HG02840 (cell line): ENCODE measurements around the gene NAGS.
"Not testable (repeated sequence)": the region's sequence is repeated elsewhere in the genome, so short reads cannot be mapped to it uniquely, and the experiment has no call there.

Source experiments
- ATAC-seq: cut with Tn5 transposase; IDR thresholded peaks from one replicate; pipeline ENCODE4 v1.9.1; 2021; ENCODE audit warnings: mild to moderate bottlenecking, moderate library complexity, moderate number of reproducible peaks; ENCODE audit not compliant: unreplicated experiment, low FRiP score

The NAGS gene, protein sequence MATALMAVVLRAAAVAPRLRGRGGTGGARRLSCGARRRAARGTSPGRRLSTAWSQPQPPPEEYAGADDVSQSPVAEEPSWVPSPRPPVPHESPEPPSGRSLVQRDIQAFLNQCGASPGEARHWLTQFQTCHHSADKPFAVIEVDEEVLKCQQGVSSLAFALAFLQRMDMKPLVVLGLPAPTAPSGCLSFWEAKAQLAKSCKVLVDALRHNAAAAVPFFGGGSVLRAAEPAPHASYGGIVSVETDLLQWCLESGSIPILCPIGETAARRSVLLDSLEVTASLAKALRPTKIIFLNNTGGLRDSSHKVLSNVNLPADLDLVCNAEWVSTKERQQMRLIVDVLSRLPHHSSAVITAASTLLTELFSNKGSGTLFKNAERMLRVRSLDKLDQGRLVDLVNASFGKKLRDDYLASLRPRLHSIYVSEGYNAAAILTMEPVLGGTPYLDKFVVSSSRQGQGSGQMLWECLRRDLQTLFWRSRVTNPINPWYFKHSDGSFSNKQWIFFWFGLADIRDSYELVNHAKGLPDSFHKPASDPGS

DNA sequence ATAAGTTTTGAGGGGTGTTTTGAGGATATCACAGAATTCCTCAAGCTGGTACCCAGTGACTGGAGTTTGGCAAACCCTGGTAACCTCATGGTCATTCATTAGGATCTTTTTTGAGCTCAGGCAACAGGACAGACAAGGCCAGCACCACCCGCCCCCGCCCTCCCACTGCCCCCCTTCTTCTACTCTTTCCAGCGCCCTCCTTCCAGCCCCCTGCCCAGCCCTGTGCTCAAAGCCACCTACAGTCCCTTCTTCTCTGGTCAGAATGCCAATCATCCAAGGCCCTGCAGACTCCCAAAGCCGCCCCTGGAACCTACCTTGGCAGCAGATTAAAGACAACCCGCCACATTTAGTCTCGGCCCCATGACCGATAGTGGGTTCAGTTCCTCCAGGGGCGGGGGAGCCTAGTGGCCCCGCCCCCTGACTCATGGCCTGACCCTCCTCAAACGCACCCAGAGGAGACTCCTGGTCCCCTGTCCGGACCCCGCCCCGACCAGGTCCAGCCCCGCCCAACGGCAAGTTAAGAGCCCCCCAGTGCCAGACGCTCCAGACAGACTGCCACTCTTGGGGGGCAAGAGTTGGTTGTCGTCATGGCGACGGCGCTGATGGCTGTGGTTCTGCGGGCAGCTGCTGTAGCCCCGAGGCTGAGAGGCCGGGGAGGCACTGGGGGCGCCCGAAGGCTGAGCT lies at the start of gene NAGS:
TSS of gene NAGS (plus strand) at position 546 of the 684 bp plus-strand sequence. CDS start at position 588, 42 bp downstream.
- no peak for ATAC-seq

DNA sequence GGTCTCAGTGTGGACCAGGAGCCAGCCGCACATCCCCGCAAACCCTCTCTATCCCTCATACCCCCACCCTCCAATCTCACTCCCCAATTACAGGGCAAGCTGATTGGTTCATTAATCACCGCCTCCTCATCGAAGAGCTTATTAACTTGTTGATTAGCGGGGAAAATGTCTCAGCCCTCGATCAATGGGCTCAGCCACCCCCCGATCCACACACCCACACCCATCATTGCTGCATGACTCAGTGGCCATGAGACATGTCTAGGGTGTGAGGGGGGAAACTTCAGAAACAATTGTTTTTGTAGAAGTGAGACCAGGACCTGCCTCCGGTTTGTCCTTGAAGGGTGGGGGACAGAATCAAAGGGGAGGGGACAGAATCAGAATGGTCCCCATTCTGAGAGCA lies 48.2 kb upstream of the NAGS start:
- ATAC-seq = no peak

DNA sequence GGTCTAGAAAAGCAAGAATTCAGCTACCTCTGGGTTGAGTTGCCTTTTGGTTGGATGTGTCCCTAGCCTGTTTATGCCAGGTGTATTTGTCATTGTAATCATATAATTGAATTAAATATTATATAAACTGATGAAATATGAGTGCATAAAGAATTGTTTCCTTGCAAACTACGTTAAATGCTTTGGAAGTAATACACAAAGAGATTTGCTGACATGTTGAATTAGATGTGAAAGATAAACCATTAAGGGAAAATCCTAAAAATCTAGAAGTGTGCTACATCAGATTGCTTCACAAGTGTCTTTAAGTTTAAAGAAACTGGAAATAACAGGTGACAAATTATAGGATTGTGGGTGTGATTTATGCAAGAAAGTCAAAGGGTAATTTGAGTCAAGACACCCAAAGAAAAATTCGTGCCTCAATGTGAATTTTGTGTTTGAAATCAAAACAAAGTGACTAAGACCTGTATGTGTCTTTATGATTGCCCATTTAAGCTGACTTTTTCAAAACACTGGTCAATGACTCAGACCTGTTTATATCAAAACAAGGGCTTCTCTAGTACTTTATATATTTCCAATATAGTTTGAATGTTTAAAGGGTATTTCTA lies 45.6 kb upstream of the NAGS start:
- ATAC-seq = no peak

DNA sequence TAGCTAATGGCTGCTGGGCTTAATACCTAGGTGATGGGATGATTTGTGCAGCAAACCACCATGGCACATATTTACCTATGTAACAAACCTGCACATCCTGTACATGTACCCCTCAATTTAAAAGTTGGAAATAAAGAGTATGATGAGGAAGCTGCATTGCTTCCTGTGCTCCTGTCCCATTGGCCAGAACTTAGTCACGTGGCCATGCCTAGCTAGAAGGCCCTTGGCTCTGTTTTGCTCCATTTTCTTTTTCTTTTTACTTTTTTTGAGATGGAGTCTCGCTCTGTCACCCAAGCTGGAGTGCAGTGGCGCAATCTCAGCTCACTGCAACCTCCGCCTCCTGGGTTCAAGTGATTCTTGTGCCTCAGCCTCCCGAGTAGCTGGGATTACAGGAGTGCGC lies 43.1 kb upstream of the NAGS start:
- not testable (repeated sequence) for ATAC-seq

DNA sequence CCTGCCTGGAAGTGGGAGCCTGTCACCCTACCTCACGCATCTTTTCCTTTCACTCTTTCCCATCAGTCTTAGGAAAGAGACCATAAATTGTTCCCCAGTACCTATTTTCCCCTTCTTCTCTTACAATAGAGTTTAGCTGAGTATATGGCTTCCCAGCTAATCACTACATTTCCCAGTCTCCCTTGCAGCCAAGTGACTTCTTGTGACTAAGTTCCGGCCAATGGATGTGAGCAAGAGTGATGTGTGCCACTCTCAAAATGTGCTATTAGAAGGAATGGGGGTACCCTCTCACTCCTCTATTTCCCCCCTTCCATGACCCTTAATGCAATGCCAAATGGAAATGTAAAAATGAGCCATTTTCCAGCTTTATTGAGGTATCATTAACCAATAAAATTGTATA lies 42.5 kb upstream of the NAGS start:
- no peak for ATAC-seq

DNA sequence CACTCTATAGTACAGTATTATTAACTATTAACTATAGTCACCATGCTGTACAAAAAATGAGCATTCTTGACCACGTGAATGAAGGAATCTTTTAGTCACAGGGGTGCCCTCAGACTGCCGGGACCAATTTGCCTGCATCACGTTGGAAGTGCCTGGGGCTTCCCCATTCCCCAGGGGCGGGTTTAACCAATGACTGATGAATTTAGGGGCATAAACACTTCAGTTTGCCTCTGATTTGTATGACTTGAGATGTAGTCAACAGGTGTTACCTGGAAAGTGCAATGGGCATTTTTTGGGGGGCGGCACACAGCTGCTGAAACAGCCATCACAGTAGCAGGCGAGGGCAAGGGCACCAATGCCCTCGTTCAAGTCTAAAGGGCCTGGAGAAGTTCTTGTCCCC lies 41.9 kb upstream of the NAGS start:
- no peak for ATAC-seq

DNA sequence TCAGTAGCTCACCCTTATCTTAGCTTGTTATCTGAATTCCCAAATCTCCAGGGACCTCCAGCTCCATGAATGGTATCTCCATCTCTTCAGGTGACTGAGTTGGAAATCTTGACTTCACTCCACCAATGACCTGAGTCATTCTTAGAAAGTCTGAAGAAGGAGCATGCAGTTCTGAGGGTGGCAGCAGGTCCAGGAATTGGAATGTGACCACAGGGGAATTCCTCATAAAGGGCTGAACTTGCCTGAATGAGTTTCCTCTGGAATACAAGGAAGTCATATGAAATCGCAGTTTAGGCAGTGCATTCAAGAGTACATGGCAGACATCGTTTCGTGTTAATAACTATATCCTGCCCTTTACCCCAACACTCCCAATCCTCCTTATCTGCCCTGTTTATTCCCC lies 38.1 kb upstream of the NAGS start:
- no peak for ATAC-seq

DNA sequence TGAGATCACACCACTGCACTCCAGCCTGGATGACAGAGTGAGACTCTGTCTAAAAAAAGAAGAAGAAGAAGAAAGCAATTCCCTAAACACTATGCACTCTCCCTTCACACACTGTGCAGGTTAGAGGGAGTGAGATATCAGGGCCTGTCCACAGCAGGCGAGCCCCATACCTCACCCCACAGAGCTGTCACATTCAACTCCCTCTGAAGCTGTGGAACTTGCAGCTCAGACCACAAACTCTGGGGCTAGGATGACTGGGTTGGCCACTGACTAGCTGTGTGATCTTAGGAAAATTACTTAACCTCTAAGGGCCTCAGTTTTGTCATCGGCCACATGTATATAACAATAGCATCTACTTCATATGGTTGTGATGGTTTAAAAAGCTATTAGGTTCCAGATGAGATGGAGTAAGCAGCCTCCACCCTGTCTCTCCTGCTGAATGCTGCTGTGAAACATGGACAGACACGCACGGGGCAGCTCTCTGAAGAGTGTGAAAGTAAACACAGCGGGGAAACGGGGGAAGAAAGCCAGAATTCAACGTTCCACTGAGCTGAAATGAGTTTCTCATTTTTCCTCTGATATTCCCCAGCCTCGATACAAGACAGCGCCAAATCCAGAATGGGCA lies 37.1 kb upstream of the NAGS start:
- ATAC-seq = no peak

DNA sequence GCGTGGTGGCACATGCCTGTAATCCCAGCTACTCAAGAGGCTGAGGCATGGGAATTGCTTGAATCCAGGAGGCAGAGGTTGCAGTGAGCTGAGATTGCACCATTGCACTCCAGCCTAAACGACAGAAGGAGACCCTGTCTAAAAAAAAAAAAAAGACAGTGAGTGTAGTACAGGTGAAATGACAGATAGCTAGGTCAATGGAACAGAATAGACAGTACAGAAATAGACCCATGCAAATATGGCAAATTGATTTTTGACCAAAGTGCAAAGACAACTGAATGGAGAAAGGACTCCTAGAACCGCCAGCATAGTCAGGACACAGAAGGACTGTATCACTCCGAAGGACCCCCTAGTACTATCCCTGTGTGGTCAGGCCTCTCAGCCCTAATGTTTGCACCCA lies 34.1 kb upstream of the NAGS start:
- ATAC-seq = no peak

DNA sequence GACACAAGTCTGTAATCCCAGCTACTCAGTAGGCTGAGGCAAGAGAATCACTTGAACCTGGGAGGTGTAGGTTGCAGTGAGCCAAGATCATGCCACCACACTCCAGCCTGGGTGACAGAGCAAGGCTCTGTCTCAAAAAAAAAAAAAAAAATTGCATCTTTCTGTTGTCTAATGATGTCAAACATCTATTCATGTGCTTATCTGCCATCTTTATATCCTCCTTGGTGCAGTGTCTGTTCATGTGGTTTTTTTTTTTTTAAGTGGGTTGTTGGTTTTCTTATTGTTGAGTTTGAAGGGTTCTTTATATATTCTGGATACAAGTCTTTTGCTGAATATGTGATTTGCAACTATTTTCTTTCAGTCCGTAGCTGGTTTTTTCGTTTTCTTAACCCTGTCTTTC lies 33.0 kb upstream of the NAGS start:
- ATAC-seq = not testable (repeated sequence)

DNA sequence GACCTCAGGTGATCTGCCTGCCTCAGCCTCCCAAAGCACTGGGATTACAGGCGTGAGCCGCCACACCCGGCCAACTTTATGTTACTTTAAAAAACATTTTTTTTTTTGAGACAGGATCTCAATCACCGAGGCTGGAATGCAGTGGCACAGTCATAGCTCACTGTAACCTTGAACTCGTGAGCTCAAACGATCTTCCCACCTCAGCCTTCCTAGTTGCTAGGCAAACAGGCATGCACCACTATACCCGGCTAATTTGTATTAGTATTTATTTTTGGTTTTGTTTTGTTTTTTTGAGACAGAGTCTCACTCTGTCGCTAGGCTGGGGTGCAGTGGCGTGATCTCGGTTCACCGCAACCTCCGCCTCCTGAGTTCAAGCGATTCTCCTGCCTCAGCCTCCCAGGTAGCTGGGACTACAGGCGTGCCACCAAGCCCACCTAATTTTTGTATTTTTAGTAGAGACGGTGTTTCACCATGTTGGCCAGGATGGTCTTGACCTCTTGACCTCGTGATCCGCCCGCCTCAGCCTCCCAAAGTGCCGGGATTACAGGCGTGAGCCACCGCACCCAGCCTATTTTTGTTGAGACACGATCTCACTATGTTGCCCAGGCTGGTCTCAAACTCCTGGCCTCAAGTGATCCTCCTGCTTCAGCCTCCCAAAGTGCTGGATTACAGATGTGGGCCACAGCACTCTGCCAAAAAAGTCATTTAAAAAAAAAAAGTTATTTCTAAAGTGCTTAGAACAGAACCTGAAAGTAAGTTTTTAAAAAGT lies 31.8 kb upstream of the NAGS start:
- ATAC-seq = not testable (repeated sequence)

DNA sequence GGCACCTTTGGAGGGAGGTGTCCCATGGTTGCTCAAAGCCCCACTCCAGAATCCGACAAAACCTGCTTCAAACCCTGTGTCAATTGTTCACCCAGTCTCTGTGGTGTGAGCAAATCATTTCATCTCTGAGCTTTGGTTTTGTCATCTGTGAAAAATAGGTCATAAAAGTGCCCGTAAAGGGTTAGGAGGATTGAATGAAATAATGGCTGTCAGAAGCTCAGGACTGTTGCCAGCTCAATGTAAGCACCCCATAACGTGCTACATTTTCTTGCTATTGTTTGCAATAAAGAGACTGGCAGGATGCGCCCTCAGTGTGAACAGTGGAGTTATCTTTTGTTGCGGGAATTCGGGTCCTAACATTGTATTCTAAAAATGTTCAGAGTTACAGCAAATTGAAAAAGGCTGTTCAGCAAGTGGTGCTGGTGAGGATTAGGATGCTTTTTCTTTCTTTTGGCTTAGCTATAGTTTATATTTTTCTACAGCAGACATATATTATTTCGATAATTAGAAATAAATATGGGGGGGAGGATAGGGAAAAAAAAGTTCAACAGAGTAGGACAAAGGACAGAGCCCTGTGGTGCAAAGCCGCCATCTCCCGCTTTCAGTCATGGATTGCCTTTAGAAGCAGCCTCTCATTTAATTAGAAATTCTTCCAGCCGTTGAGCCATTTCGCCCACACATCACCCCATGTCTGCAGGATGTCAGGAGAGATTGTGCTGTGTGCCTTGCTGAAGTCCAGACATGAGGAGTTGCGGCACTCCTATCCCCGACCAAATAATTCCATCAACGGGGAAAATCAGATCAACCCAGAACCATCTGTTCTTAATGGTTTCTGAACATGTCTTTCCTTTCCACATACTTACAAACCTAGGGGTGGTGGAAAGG lies 29.8 kb upstream of the NAGS start:
- ATAC-seq = no peak

DNA sequence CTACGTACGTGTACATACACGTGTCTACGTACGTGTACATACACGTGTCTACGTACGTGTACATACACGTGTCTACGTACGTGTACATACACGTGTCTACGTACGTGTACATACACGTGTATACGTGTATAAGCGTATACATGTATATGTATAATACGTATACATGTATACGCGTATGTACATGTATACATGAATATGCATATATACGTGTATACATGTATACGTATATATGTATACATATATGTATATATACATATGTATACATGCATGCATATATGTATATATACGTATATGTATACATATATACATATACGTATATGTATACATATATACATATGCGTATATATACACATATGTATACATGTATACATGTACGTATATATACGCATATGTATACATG lies 28.5 kb upstream of the NAGS start:
- ATAC-seq = no peak

DNA sequence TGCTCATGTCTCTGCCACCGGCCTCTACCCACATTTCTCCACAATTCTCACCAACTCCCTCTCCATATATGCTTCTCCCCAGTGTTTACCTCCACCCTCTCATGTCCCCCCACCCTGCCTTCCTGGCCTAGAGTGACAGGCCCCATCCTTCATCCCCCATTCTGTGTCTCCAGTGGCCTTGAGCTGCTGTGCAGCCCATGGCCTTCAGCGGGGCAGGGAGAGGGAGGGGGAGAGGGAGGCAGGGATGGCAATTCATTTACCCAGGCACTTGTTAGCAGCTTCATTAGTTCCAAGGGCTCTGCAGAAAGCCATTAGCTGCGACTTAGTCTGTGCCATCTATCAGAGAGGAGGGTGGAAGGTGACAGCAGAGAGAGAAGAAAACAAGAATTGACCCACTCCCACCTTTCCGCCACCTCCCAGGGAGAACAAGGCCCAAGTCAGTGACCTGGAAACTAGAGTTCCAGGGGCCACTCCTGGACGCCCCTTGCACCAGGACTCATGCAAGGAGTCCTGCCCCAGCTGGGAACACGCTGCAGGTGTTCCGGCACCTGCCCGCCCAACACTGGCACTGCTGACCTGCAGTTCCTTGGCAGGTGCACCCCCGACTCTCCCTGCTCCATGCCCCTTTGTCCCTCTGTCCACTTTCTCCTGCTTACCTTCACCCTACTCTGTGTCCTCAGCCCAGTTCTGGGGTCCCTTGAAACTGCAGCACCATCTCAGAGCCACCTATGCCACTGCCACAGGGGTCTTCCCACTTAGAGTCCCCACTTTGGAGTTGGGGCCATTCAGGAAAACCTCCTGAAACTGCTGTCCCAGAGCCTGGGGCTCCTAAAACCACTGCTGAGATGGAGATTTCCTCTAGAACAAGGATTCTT lies 27.2 kb upstream of the NAGS start:
- ATAC-seq = no peak

DNA sequence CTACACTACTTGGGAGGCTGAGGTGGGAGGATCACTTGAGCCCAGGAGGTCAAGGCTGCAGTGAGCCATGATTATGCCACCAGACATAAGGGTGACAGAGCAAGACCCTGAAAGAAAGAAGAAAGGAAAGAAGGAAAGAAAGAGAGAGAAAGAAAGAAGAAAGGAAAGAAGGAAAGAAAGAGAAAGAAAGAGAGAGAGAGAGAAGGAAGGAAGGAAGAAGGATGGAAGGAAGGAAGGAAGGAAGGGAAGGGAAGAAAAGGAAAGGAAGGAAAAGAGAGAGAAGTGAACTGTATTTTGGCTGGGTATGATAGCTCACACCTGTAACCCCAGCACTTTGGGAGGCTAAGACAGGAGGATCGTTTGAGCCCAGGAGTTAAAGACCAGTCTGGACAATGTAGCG lies 26.3 kb upstream of the NAGS start:
- ATAC-seq = no peak

DNA sequence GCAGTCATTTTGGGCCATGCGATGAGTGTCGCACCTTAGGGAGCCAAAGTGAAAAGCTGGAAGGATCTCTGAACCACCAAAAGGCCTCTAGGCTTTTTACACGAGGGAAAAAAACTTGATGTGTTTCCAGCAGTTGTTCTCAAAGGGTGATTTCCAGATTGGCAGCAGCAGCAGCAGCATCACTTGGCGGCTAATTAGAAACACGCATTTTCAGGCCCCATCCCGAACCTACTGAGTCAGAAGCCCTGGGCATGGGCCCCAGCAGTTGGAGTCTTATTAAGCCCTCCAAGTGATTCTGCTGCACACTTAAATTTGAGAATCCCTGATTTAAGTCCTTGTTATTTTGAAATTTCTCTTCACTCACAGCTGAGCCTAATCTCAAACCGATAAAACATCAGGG lies 25.4 kb upstream of the NAGS start:
- no peak for ATAC-seq

DNA sequence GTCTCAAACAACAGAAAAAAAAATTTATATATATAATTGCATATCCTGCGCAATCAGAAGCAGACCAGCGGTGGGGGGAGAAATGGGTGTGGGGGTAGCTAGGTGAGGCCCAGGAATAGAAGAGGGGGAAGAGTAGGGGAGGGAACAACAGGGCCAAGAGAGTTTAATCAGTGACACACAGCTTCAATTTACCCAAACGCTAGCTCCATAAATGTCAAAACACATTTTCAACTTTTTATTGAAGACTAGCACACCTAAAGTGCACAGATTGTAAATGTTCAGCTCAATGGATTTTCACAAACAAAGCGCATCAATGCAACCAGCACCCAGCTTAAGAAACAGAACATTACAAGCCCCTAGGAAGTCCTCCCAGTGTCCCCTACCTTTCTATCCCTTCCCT lies 24.8 kb upstream of the NAGS start:
- no peak for ATAC-seq

DNA sequence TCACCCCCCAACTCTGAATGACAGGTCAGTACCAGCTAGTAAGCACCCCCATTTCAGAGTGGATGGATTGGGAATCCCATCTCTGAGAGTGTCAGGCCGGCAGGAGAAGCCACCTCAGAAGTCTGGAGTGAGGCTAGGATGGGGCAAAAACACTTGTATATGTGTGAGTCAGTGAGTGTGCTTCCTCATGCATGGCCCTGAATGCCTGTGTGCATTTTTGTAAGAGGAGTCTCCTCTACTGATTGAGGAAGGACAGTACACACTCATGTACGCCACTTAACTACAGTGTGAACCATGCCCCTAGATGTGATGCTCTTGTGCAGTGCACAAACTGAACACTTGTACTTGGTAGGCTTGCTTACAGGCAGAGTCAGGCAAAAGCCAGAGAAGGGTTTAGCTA lies 22.3 kb upstream of the NAGS start:
- no peak for ATAC-seq
